Uterus (tissue), 4 donors: ENCODE results near the gene ZNF219. TPM values are rescaled to one million over a fixed set of nuclear protein-coding genes. Genes with fewer than 3 reads are reported as not detected.

Experiments
- DNase-seq, 2 donors: peaks; one replicate each; pipeline ENCODE4 v3.0.0-alpha.2; 2019 to 2020
- H3K27ac ChIP-seq, 2 donors: fragments of 200-600 bp; sonication (generic); 1 replicate in 1 of 2; 2 replicates in 1 of 2; pipeline ENCODE4 v1.5.1; 2016 to 2018
- H3K27me3 ChIP-seq, 2 donors: fragments of 200-600 bp; sonication (generic); one replicate each; pipeline ENCODE4 v1.5.1; 2018 to 2019; ENCODE audit warnings: control low read depth in 1 of 2
- H3K36me3 ChIP-seq, 2 donors: fragments of 200-600 bp; sonication (generic); one replicate each; pipeline ENCODE4 v1.5.1; 2019; ENCODE audit warnings: control low read depth in 1 of 2
- H3K4me1 ChIP-seq, 2 donors: fragments of 200-600 bp; sonication (generic); one replicate each; pipeline ENCODE4 v1.5.1; 2018 to 2019; ENCODE audit warnings: control low read depth in 1 of 2
- H3K4me3 ChIP-seq, 2 donors: fragments of 200-600 bp; sonication (generic); 1 replicate in 1 of 2; 2 replicates in 1 of 2; pipeline ENCODE4 v1.5.1; 2018 to 2019; ENCODE audit warnings: mild to moderate bottlenecking in 1 of 2
- H3K9me3 ChIP-seq, 2 donors: fragments of 200-600 bp; sonication (generic); one replicate each; pipeline ENCODE4 v1.5.1; 2019; ENCODE audit warnings: control low read depth in 1 of 2
- POLR2A ChIP-seq, 2 donors: fragments of 450-650 bp; IDR thresholded peaks; one replicate each; pipeline ENCODE4 v1.6.1; 2016; ENCODE audit warnings: antibody characterized with exemption in 2 of 2, mild to moderate bottlenecking in 1 of 2, moderate library complexity in 1 of 2
- intact Hi-C: fragments of 100-400 bp; cut with DNase I; formaldehyde crosslinking; loops from one replicate; pipeline ENCODE4 v1.15.1; 2023; ENCODE audit warnings: low total_unique reads
- total RNA-seq, 4 donors: library from RNA; depleted of rRNA in 3 of 4; stranded (reverse); fragments of >200 nt in 3 of 4; gene quantifications; one replicate each; pipeline versions ENCODE4 v1.1.0 to v1.2.4, GENCODE V29; 2014 to 2023
- TF ChIP-seq, protein P1 (sequence below), 4 experiments: fragments of 200-600 bp in 2 of 4; fragments of 450-650 bp in 2 of 4; sonication (generic) in 2 of 4; IDR thresholded peaks; one replicate each; pipeline ENCODE4 v1.5.1; 2016 to 2019; ENCODE audit warnings: antibody characterized with exemption in 4 of 4, mild to moderate bottlenecking in 2 of 4, moderate library complexity in 1 of 4
- donor health status: DM: yes; HTN: yes; CAD: no.

The ZNF219 gene
- total RNA-seq, 4 donors from 2014 or later: 7.4 to 56.8 (median 15.9) TPM

DNA sequence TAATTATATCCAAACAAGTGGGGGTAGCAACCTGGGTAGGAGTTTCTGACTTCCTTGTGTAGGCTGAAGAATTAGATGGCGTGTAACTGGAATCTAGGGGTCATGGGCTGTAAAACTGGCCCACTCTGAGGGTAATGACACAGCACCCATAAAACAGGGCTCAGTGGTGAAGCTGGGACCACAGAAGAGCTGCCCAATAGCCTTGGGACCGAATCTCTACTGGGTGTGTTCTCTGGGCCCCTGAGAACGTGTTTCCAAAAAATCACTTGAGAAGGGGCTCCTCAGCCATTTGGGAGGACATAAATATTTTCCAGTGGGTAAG, 37.1 kb downstream of the ZNF219 start:
- no peak for DNase-seq
- H3K36me3 ChIP-seq: no peaks in the 10 kb centered on the region

DNA sequence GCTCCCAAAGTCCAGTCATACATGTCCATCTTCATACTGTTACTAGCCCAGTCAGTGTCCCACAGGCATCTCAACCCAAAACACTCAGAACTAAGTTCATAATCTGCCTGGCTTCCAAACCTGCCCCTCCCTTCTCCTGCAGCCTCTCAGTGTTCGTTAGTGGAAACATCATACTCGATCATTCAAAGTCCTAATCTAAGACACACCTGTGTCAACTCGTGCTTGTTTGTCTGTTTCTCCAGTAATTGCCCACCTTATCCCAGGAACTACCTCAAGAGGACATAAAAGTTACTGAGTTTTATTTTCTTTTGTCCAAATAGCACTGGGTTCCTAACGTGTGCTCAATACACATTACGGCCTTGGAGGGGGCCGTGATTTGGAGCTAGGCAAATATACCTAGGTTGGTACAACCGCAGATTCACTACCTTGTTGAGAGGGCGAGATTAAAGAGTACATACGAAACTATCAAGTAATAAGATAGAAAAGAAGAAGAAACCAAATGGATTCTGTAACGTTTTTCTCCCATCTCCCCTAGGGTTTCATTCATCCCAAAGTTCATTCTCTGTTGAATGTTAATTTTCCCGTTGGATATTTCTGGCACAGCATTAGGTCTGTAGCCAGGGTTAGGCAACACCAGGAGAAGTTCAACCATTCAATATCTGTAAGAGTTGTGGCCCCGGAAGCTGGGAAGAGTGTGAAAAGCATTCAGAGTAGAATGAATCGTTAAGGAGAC, 37.7 kb downstream of the ZNF219 start:
- intact Hi-C loops: no loop called here
- Histone ChIP-seq H3K9me3 (no peaks in the 10 kb centered on the region), H3K36me3 (no peaks in the 10 kb centered on the region), H3K27ac (no peak overlapping the region), H3K4me1 (no peaks in the 10 kb centered on the region), H3K27me3 (no peaks in the 10 kb centered on the region), H3K4me3 (no peak overlapping the region)
- DNase-seq: no peak
- TF ChIP-seq, protein P1, sequence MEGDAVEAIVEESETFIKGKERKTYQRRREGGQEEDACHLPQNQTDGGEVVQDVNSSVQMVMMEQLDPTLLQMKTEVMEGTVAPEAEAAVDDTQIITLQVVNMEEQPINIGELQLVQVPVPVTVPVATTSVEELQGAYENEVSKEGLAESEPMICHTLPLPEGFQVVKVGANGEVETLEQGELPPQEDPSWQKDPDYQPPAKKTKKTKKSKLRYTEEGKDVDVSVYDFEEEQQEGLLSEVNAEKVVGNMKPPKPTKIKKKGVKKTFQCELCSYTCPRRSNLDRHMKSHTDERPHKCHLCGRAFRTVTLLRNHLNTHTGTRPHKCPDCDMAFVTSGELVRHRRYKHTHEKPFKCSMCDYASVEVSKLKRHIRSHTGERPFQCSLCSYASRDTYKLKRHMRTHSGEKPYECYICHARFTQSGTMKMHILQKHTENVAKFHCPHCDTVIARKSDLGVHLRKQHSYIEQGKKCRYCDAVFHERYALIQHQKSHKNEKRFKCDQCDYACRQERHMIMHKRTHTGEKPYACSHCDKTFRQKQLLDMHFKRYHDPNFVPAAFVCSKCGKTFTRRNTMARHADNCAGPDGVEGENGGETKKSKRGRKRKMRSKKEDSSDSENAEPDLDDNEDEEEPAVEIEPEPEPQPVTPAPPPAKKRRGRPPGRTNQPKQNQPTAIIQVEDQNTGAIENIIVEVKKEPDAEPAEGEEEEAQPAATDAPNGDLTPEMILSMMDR (IDR thresholded peaks at IDR 0.05): no peak
- no peak for TF ChIP-seq POLR2A (IDR thresholded peaks at IDR 0.05)

More for the DNA sequence above, 37.1 kb downstream of the ZNF219 start:
- Histone ChIP-seq H3K4me3 (no peak overlapping the region), H3K9me3 (no peaks in the 10 kb centered on the region), H3K27ac (no peak overlapping the region), H3K27me3 (no peaks in the 10 kb centered on the region), H3K4me1 (no peaks in the 10 kb centered on the region)
- intact Hi-C loops: no loop called here
- TF ChIP-seq, protein P1 (IDR thresholded peaks at IDR 0.05): no peak
- no peak for TF ChIP-seq POLR2A (IDR thresholded peaks at IDR 0.05)

DNA sequence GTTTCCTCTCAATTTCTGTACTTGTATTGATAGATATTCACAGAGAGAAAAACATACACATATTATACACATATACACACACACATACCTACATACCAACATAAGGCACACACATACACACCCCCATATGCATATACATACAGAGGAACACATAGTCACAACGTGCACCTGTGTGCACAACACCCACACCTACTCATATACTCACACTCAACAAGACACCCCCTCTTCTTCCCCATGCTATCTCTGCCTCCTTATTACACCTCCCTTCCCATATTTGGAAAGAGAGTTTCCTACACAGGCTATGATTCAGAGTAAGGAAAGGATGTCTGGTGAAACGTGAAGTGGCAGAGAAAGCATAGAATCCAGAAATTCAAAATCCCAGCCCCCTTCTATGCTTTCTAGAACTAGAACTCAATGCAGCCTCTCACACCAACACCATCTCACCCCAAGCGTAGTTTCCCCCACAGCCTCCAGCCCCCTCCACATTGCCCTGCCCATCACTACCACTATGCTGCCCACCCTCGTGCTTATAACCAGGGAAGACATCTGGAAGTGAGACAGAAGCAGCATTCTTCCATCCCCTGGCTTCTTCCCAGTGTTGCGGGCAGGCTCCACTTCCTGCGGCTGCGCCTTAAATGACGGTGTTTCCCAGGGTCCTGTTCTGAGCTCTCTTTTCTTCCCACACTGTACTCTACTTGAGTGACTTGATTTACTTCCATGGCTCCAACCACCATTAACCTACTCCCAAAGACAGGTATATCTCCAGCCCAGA, 38.4 kb downstream of the ZNF219 start:
- no peak for DNase-seq
- no peaks in the 10 kb centered on the region for H3K36me3 ChIP-seq
- H3K27ac ChIP-seq: no peak overlapping the region
- no peaks in the 10 kb centered on the region for H3K27me3 ChIP-seq
- H3K4me3 ChIP-seq: no peak overlapping the region
- TF ChIP-seq, protein P1 (IDR thresholded peaks at IDR 0.05): no peak
- TF ChIP-seq POLR2A (IDR thresholded peaks at IDR 0.05): no peak
- intact Hi-C loops: no loop called here
- no peaks in the 10 kb centered on the region for H3K4me1 ChIP-seq
- H3K9me3 ChIP-seq: no peaks in the 10 kb centered on the region

DNA sequence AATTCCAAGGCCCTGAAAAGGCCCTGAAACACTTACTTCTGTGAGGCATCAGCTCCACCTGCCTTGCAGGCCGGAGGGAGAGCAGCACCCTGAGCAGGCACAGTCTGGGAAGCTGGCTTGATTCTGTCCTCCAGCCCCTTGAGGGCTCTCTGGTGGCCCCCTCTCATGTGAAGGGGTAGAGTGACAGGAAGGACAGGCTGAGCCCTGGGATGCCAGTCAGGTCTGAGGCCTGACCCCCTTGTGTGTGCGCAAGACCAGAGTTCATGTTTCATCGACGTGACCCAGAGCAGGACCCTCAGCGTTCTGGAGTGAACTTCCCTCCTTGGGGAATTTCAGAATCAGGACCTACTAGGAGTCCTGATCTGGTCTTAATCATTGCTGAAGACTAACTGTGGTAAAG, 39.6 kb downstream of the ZNF219 start:
- Histone ChIP-seq H3K9me3 (no peaks in the 10 kb centered on the region), H3K27ac (no peak overlapping the region), H3K4me1 (no peaks in the 10 kb centered on the region), H3K27me3 (no peaks in the 10 kb centered on the region), H3K36me3 (no peaks in the 10 kb centered on the region), H3K4me3 (no peak overlapping the region)
- intact Hi-C loops: no loop called here
- DNase-seq: no peak
- TF ChIP-seq, protein P1 (IDR thresholded peaks at IDR 0.05): no peak
- TF ChIP-seq POLR2A (IDR thresholded peaks at IDR 0.05): no peak
